Psoas muscle (tissue), 8 donors: Measurements from ENCODE around the gene GNL1. TPM values are rescaled to one million over a fixed set of nuclear protein-coding genes. Genes with fewer than 3 reads are reported as not detected.

Experiments
- ATAC-seq, 4 donors: fragments of 200-7000 bp; cut with Tn5 transposase; one replicate each; pipeline ENCODE4 v1.9.1; 2020; ENCODE audit warnings: moderate library complexity in 3 of 4, mild to moderate bottlenecking in 2 of 4
- DNase-seq, 2 donors: peaks; one replicate each; pipeline ENCODE4 v3.0.0-alpha.2; 2020
- H3K27ac ChIP-seq: fragments of 200-600 bp; one replicate; pipeline ENCODE4 v1.8.0; 2022
- H3K27me3 ChIP-seq, 3 donors: fragments of 200-600 bp in 1 of 3; one replicate each; pipeline versions ENCODE4 v1.6.1 to v1.8.0; 2013 to 2022; ENCODE audit warnings: low read length in 2 of 3, mild to moderate bottlenecking in 2 of 3, moderate library complexity in 1 of 3; ENCODE audit not compliant: insufficient read depth in 3 of 3
- H3K36me3 ChIP-seq, 2 donors: fragments of 200-600 bp in 1 of 2; one replicate each; pipeline versions ENCODE4 v1.6.1 to v1.8.0; 2013 to 2022; ENCODE audit warnings: low read depth in 1 of 2, mild to moderate bottlenecking in 1 of 2, moderate library complexity in 1 of 2; ENCODE audit not compliant: insufficient read depth in 1 of 2
- H3K4me1 ChIP-seq: fragments of 200-600 bp; one replicate; pipeline ENCODE4 v1.8.0; 2022
- H3K4me3 ChIP-seq: fragments of 200-600 bp; one replicate; pipeline ENCODE4 v1.8.0; 2022; ENCODE audit warnings: mild to moderate bottlenecking
- H3K9me3 ChIP-seq: fragments of 200-600 bp; one replicate; pipeline ENCODE4 v1.8.0; 2022
- CTCF ChIP-seq: fragments of 200-600 bp; IDR thresholded peaks from one replicate; pipeline ENCODE4 v1.8.0; 2022; ENCODE audit warnings: antibody characterized with exemption
- WGBS, 3 donors: extraction: QIAGEN DNeasy Blood & Tissue Kit; methylation state at CpG; one replicate each; pipeline versions ENCODE4 v1.1.6 to v1.1.7; 2013; 5-methylcytosine and 5-hydroxymethylcytosine counted together
- intact Hi-C, 2 donors: fragments of 100-400 bp; cut with DNase I; formaldehyde crosslinking; loops; one replicate each; pipeline versions ENCODE4 v1.11.0 to v1.14.2; 2022
- polyA plus RNA-seq, 3 donors: library from polyadenylated mRNA; stranded (reverse); fragments of 200-250 nt; gene quantifications; one replicate each; pipeline ENCODE4 v1.2.3, GENCODE V29; 2013
- total RNA-seq, 4 donors: library from RNA; stranded (reverse); fragmentation: NEBNext Ultra II Directional in 2 of 4; extraction: Animal tissue kit (Norgen Biotek cat#: 25700) in 2 of 4; gene quantifications; one replicate each; pipeline versions ENCODE4 v1.2.1 to v1.2.4, GENCODE V29; 2021 to 2023
- donor health status: healthy with polysubstance abuse.
- donor health status: DM: no; HTN: no; CAD: no; lungs with moderate emphysema.
- donor health status: Bipolar disorder and iron deficiency.
- donor health status: healthy.
- donor health status: DM: yes; HTN: yes; CAD: no.
- donor health status: DM: no; HTN: no; CAD: no.
- donor health status: DM: no; HTN: no; CAD: no.
- donor health status: DM: yes; HTN: yes; CAD: no.

Gene GNL1
- total and polyA plus RNA-seq, 7 donors: 14.2 to 32.3 (median 26.1) TPM

GRCh38 chr6:30555816-30556065 is 548 bp downstream of the GNL1 start:
- peak overlapping the region; percentile 99 for H3K4me3 ChIP-seq
- H3K4me1 ChIP-seq: peaks cover 16% of the 10 kb centered on the region
- intact Hi-C loops: loop anchor here in 1 of 2 donors (2.0 kb wide), 1 partner anchor 15 kb away; the partner anchor contains the start of gene ABCF1

GRCh38 chr6:30554962-30555815 is 1.1 kb downstream of the GNL1 start:
- DNase-seq (peak; percentile 52 to 75), ATAC-seq (peak; percentile 18 to 43 (median 36))
- intact Hi-C loops: loop anchor here in 1 of 2 donors (5.0 kb wide), 1 partner anchor 287 kb away; no protein-coding TSS in a partner anchor
- WGBS, 3 donors: 11 to 13% (median 13%) methylated on average over 34 of the region's 34 CpGs
- Histone ChIP-seq H3K4me3 (peak overlapping the region; percentile 99), H3K27me3 (no peaks in the 10 kb centered on the region), H3K36me3 (peaks cover 4 to 47% of the 10 kb centered on the region in 2 donors), H3K9me3 (no peaks in the 10 kb centered on the region), H3K27ac (peak overlapping the region; percentile 95), H3K4me1 (peaks cover 16% of the 10 kb centered on the region)
- no peak for TF ChIP-seq CTCF

More at GRCh38 chr6:30555816-30556065, 548 bp downstream of the GNL1 start:
- DNase-seq (no peak), ATAC-seq (peak in 1 of 4 donors; percentile 38)
- no peak for TF ChIP-seq CTCF
- peaks cover 4 to 42% of the 10 kb centered on the region in 2 donors for H3K36me3 ChIP-seq
- 0 to 1% (median 1%) methylated on average over 11 to 15 of the region's 15 CpGs for WGBS, 3 donors
- H3K9me3 ChIP-seq: no peaks in the 10 kb centered on the region
- H3K27ac ChIP-seq: peak overlapping the region; percentile 95
- H3K27me3 ChIP-seq: no peaks in the 10 kb centered on the region

- no peak overlapping the region for H3K4me3 ChIP-seq
- 87 to 92% (median 91%) methylated on average over 4 of the region's 4 CpGs for WGBS, 3 donors
These were observed 1.9 kb downstream of the GNL1 start for GRCh38 chr6:30554404-30554803.

GRCh38 chr6:30548375-30548774 is 7.9 kb downstream of the GNL1 start:
- WGBS, 3 donors: 22 to 45% (median 35%) methylated on average over 2 of the region's 2 CpGs
- DNase-seq: peak in 1 of 2 donors; percentile 62
- ATAC-seq: peak; percentile 36 to 90 (median 62)
- no peaks in the 10 kb centered on the region for H3K4me1 ChIP-seq
- no peak overlapping the region for H3K27ac ChIP-seq
- intact Hi-C loops: loop anchor here (5.0 to 10.0 kb wide), 3 partner anchors 49 to 334 kb away; partner anchors contain the start of genes TRIM26 (in 1 of the 2) and TUBB (in 1 of the 2)
- no peak for TF ChIP-seq CTCF
- no peaks in the 10 kb centered on the region for H3K9me3 ChIP-seq
- peaks cover 6 to 77% of the 10 kb centered on the region in 2 donors for H3K36me3 ChIP-seq
- no peaks in the 10 kb centered on the region for H3K27me3 ChIP-seq
- no peak overlapping the region for H3K4me3 ChIP-seq

More at GRCh38 chr6:30554404-30554803, 1.9 kb downstream of the GNL1 start:
- DNase-seq (no peak), ATAC-seq (no peak)
- Histone ChIP-seq H3K36me3 (peaks cover 4 to 53% of the 10 kb centered on the region in 2 donors), H3K4me1 (peaks cover 16% of the 10 kb centered on the region), H3K27me3 (no peaks in the 10 kb centered on the region), H3K9me3 (no peaks in the 10 kb centered on the region), H3K27ac (peak overlapping the region; percentile 95)
- TF ChIP-seq CTCF: no peak
- intact Hi-C loops: loop anchor here in 1 of 2 donors (5.0 kb wide), 1 partner anchor 288 kb away; no protein-coding TSS in a partner anchor
